Measurements from ENCODE around the gene ZDHHC13.

Gene ZDHHC13

DNA sequence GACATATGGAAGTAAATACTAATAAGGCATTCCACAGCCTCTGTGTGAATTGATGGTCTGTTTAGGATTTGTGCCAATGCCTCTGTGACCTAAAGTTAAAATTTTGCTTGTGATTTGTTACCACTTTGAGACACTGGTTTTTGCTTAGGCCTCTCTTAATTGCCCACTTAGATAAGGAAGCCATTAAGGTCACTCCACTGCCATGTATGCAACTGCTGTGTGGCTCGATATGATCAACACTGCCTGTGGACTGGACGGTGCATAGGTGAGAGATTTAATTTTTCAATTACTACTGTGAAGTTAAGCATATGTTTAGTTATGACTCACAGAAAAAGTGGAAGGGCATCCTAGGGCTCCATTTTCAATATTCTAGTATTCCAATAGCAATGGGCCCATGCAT lies 47.9 kb downstream of the ZDHHC13 start:
- no peak for DNase-seq (ENCODE audit: low read depth in 1 of 2, low spot score in 1 of 2)

DNA sequence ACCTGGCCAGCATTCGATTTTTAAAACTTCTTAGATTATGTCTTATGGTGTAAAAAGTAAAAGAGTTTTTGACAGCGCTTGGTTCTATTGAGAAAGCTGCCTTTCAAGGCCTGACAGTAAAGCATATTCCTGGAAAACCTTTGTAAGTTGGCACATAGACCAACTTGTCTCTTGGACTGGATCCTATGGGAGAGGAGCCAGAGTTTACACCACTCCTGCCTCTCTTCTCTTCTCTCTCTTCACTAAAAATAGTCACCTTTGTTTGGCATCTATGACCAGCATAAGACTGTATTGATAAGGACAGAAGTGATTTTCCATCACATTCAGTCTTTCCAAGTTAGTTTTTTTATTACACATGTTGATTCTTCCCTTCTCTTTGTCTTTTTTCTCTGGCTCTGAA lies 51.1 kb downstream of the ZDHHC13 start:
- DNase-seq (ENCODE audit: low read depth in 1 of 2, low spot score in 1 of 2): no peak

DNA sequence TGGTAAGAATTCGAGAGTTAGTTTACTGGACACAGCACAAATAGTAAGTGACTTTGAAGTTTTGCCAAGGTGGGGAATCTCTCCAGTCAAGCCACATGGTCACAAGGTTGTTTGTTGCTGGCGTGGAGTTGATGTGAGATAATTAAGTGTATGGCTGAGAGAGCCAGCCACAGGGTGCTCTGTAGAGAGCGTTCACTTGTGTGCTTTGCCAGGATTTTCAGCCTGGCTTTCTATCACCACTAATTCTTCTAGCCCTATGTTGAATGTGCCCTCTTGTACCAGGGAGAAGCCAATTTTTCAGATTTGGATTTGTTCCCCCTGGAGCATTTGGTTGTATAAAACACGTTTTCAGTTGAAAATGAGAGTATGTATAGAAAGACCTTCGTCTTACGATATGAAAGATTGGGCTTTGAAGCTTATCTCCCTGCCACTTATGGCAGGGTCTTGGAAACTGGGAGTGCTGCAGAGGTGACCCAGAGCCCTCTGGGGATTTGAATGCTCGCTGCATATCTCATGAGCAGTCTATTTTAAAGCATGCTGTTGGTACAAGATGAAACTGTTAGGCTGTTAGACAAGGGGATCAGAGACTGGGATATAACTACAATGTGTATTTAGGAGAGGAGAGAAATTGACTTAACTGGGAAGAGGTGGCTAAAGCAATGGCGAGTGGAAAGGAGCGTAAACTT lies 56.2 kb downstream of the ZDHHC13 start:
- no peak for DNase-seq (ENCODE audit: low read depth in 1 of 2, low spot score in 1 of 2)

DNA sequence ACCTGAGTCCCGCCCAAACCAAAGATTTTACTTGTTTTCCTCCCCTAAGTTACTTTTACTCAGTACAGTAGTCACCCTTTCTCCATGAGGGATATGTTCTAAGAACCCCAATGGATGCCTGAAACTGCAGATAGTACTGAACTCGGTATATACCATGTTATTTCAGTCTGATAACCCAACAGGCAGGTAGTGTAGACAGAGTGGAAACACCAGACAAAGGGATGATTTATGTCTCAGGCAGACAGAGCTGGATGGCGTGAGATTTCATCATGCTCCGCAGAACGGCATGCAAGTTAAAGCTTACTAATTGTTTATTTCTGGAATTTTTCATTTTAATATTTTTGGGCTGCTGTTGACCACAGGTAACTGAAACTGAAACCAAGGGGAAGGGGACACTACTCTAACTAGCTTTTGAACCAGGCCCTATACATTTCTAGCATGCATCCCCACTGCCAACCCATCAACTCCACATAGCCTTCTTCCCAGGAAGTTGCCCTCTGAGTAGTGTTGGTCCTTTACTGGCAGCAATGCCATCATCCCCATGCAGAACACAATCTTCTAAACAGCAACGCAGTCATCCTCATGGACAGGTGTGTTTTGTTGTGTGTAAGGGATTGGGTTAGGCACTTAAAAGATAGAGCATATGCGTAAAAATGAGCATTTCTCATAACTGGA lies 57.1 kb downstream of the ZDHHC13 start:
- no peak for DNase-seq (ENCODE audit: low read depth in 1 of 2, low spot score in 1 of 2)

DNA sequence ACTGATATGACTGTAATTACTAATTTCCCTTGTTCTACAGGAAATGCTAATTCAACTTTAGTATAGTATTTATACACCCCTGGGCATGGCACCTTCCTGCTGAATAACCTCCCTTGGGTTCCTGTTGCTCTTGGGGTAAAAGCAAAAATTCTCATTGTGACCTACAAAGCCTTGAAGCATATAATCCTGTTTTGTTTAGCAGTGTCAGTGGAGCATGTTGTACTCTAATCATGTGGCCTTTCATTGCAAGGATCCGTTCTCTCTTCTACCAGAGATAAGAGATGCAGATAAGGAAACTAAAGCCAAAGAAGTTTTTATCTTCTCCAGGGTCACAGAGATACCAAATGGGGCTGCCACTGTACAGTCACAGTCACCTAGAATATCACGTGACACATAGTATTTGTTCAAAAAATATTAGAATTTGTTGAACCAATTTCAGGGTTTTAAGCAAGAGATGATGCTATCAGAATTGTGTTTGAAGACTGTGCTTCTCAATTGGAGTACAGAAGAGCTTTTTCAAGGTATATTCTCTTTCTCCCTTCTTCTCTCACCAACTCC lies 59.7 kb downstream of the ZDHHC13 start:
- DNase-seq (ENCODE audit: low read depth in 1 of 2, low spot score in 1 of 2): no peak

DNA sequence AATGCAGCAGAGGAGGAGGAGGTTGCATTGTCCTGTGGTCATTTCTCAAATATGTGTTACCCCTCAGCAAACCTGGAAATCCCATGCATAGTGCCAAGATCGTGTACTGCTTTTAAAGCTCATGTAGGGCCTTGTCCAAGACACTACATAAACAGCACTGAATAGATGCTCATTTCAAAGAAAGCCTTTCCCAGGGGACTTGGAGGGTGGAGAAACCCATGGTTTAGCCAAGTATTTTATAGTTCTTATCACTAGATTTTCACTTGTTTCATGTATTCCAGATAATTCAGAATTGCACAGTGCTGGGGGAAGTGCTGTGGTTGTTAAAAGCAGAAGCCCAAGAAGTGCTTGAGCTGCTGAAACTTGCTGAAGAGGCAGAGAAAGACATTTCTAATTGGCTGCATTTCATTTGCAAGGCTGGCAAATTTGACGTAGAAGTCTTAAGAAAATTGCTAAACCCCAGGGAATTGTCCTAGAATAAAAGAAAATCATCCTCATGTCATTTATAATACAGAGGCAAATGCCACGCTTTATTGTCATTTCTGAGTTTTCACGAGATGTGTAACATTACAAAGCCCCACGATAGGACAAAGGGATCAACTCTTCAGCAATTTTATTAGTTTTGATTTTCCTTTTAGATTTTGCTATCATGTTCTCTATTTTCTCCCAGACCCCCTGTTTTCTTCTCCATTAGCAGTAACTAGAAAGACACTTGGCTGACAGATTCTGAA lies 64.7 kb downstream of the ZDHHC13 start:
- DNase-seq (ENCODE audit: low read depth in 1 of 2, low spot score in 1 of 2): no peak

DNA sequence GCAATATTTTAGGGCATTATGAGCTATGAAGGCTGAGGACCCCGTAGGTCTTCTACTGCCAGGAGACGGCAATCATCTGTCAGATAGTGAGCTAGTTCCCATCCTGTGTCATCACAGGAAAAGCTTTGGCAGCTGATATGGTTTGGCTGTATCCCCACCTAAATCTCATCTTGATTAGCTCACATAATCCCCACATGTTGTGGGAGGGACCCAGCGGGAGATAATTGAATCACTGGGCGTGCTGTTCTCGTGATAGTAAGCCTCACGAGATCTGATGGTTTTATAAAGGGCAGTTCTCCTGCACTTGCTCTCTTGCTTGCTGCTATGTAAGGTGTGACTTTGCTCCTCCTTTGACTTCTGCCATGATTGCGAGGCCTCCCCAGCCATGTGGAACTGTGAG lies 66.7 kb downstream of the ZDHHC13 start:
- DNase-seq (ENCODE audit: low read depth in 1 of 2, low spot score in 1 of 2): no peak

DNA sequence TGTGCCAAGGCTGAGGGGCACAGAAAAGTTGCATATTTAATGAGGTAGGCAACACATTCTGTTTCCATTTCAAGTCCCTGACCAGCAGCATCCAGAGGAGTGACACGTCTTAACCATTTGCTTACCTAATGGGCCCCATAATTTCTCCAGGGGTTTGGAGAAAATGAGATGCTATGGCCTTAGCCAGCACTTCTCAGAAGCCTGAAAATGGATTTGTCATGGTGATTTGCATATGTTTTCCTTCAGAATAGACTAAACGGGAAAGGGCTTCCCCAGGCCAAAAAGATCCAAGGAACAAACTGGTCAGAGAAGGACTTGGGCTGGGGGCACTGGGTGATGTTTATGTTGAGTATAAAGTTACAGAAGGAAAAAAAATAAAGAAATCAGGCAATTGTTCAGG lies 68.1 kb downstream of the ZDHHC13 start:
- DNase-seq (ENCODE audit: low read depth in 1 of 2, low spot score in 1 of 2): no peak

DNA sequence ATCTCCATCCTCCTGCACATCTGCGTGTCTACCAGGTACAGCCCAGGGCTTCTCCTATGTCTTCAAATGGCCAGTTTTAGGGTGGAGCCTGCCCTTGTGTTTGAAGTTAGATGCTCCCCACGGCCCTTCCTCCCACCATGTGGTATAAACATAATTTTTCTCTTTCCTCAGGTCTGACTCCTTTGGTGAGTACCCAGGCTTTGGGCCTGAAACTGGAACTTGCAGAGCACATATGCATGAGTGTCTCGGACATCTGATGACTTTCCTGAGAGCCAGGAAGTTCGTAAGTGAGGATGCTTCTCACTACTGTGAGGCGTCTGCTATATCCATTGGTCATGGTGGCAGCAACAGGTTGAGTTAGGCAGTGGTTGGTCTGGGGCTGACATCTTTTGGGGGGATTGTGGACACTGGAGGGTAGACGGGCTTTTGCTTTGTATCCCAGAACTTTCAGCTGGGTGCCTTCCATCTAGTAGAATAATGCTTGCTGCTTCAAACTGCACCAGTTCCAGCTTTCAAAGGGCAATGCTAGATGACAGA lies 68.6 kb downstream of the ZDHHC13 start:
- DNase-seq (ENCODE audit: low read depth in 1 of 2, low spot score in 1 of 2): no peak

DNA sequence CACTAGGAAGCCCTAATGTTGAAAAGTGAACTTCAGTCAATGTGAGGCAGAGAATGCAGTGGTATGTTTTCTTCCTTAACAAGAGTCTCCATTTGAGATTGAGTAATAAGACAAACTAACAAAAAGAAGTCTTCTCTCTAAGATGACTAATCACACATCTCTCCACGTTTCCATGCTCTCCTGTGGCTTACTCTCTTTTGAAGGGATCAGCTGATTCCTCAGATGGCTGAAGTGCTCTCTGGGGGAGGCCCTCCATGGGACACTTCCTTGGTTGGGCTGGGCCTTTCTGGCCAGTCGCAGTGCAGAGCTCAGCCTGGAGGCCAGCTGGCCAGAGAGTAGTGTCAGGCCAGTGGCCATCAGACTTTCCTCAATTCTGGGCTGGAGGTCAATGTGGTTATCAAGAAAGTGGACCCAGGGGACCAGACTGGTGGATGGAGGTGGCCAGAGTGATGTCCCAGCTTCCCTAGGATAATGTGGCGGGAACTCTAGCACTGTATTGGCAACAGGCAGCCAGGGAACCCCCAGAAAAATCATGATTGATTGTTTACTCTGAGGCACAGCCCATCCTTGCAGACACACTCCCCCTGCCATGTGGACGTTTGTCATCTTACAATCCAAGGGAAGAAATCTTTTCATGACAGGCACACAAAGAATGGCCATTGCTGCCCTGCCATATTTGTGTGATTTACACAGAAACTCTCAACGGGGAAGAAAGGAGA lies 70.3 kb downstream of the ZDHHC13 start:
- DNase-seq (ENCODE audit: low read depth in 1 of 2, low spot score in 1 of 2): no peak

DNA sequence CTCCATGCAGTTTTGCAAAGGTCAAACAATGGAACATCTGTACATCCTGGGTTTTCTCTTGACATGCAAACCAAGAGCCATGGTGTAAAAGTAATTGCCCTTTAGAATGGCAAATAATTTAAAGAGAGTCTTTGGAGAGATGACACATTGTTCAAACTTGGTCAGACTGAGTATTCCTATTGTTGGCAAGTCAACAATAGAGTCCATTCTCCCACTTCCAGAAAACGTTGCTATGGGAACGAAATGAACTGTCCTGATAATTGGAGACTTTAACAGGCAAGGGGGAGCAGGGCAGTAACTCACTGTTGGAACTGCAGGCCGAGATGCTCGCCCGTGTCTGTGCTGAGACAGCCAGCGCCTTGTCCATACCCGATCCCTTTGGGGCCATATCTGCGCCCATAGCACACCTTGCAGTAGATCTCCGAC lies 70.9 kb downstream of the ZDHHC13 start:
- DNase-seq (ENCODE audit: low read depth in 1 of 2, low spot score in 1 of 2): no peak

DNA sequence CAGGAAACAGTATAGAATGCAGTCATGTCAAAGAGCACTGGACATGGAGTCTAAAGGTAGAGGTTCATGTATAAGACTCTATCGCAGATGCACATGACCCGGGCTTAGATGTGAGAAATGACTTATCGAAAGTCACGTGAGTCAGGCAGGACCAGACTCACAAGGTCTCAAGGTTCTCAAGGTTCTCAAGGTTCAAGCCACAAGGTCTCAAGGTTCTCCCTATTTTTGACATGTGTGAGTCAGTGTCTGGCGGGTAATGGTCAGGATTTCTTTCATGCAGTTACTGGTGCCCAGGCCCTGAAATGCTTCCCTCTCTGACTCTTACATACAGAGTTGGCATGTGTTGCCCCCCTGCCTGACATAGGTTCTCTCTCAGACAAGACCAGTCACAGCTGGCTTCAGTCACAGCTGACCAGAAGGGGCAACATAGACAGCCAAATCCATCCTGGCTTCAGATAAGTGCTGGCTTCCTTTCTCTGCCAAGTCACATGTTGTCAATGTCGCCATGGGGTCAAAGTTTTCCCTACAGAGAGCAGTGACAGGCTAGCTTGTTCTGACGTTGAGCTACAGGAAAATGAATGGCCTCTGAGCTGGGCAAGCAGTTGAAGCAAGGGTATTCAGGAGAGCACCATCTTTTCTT lies 74.7 kb downstream of the ZDHHC13 start:
- DNase-seq (ENCODE audit: low read depth in 1 of 2, low spot score in 1 of 2): no peak

DNA sequence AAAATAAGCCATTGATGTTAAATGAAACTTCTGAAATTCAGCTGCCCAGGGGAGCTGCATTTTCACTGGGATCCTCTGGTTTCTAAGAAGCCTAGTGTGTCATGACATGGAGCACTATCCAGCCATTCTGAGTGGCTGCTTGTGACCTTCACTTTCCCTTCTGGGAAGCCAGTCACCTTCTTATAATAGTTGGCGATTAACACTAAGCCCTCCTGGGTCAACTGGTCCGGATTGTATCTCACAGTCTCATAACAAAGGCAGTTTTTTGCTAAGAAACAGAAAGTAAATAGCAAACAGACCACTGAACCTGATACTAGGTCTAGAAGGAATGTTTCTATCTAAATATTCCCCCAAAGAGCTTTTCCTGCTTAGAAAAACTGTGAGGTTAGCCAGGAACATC lies 76.9 kb downstream of the ZDHHC13 start:
- no peak for DNase-seq (ENCODE audit: low read depth in 1 of 2, low spot score in 1 of 2)

DNA sequence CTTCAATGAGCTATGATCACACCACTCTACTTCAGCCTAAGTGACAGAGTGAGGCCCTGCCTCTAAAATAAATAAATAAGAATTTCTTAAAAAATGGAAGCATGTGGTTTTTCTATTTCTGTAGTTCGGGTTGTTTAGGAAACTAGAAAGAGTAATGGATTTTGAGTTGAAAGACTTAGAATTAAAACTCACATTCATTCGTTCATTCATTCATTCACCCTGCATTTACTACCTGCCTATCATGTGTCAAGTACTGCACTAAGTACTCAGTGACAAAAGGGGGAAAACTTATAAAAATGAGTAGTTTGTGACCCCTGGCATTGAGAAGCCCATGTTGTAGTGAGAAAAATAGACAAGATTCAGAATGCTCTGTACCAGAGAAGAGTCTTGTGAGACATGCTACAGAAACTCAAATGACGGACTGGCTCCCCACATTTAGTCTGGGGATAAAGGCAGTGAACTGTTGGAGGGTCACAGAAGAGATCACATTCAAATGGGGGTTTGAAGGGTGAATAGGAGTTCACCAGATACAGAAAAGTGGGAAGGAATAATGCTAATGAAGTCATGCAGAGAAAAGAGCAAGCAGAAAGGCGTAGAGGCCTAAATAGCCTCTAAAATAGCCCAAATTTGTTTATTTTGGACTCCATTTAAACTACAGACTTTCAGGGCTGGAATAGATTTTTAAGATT lies 77.8 kb downstream of the ZDHHC13 start:
- no peak for DNase-seq (ENCODE audit: low read depth in 1 of 2, low spot score in 1 of 2)

DNA sequence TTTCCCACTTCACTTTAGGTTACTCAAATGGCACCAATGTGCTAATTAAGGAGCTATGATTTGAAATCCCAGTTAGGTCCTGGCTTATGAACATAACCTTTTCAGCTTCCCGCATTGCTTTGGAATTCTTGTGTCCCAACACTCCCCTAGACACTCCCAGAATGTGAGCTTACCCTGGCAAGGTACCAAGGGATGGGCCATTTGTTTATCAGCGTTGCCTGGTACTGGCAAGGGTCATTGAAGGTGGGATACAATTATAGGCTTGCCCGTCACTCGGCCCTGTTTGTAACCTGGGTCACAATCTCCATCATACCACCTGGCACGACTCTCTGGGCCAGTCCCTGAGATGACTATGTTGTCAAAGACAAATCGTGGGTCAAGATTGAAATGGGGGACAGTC lies 79.5 kb downstream of the ZDHHC13 start:
- no peak for DNase-seq (ENCODE audit: low read depth in 1 of 2, low spot score in 1 of 2)

DNA sequence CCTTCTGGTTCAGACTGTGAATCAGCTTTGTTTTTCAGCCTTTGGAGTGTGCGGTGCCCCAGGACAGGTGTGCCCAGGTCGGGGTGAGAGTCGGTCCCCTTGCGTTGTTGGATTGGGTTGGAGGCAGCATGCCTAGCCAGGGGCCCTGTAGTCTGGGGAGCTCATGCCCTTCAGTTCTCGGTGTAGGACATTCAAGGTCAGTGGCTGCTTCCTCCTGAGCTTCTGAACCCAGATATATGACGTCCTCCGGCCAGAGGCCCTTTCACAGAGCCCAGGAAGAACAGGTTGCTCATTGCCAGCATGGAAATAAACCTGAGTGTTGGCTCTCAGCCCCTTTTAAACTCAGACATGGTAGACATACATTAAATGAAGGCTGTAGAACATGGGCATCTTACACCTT lies 82.1 kb downstream of the ZDHHC13 start:
- DNase-seq (ENCODE audit: low read depth in 1 of 2, low spot score in 1 of 2): no peak

DNA sequence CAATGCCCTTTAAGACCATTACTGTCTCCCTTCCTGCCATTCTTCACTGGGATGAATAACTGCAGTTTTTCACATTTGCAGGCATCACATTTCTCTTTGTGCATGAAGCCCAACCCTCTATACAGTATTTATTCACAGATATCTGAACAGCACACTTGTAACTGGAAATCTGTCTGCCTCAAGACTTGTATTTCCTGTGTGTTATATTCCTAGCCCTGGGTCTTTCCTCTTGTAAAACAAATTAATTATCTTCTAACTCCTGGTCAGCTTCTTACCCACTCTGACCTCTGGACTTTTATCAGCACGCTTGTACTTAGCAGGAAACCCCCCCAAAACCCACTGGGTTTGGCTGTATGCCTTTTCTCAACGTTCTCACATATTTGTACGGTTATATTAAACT lies 82.8 kb downstream of the ZDHHC13 start:
- no peak for DNase-seq (ENCODE audit: low read depth in 1 of 2, low spot score in 1 of 2)

DNA sequence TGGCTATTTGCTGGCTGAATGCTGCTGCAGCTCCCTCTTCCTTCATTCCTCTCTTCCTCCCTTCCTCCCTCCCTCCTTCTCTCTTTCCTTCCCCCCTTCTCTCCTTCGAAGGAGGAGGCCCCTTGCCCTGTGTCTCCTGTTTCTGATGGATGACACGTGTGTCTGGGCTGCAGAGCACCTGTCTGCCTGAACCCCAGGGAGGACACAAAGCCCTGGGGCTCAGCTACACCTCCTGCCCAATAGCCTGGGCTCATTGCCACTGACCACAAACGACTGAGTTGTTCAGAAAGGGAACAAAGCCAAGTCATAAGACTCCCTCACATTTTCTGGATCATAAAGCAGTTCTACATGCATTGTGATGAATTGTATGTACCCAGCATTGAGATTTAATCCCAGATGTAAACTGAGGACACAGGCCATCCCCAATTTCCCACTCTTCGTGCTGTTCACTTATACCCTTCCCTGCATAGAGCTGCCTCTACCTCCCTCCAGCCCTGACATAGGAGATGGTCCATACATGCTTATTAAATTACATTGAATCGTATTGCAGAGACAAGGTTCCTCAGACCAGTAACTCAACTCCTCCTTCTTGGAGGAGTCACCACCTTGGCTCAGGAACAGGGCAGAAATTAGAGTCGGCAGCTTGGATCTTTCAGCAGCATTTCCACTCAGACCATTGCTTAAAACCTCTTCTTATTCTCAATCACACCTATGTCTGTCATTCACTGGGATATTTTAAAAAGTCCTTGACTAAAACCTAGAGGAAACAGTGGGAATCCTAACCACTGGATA lies 83.6 kb downstream of the ZDHHC13 start:
- no peak for DNase-seq (ENCODE audit: low read depth in 1 of 2, low spot score in 1 of 2)
